Calu3 (cell line): Measurements from ENCODE around the gene PSKH1. TPM values are rescaled to one million over a fixed set of nuclear protein-coding genes. Genes with fewer than 3 reads are reported as not detected.

Experiments used
- BruUV-seq: library from RNA; stranded (reverse); fragments of 400-500 nt; replicated peaks from 2 replicates; lab custom pipeline; 2021; lab: Mats Ljungman, UMichigan
- CTCF ChIA-PET: fragments of 300-600 bp; sonication (Branson Sonifier 250); formaldehyde crosslinking; loops from one replicate; lab custom pipeline; 2022; ENCODE audit warnings: antibody characterized with exemption; lab: Charles Lee
- DNase-seq: peaks from one replicate; pipeline ENCODE4 v3.0.0; 2022
- H3K27ac Mint-ChIP-seq: one replicate; pipeline ENCODE4 v1.8.0; 2022; ENCODE audit warnings: mixed read lengths; ENCODE audit not compliant: unreplicated experiment
- H3K27me3 Mint-ChIP-seq: one replicate; pipeline ENCODE4 v1.8.0; 2022; ENCODE audit warnings: mixed read lengths; ENCODE audit not compliant: unreplicated experiment
- H3K36me3 Mint-ChIP-seq: one replicate; pipeline ENCODE4 v1.8.0; 2022; ENCODE audit warnings: mild to moderate bottlenecking, moderate library complexity, mixed read lengths; ENCODE audit not compliant: insufficient read depth, unreplicated experiment
- H3K4me1 Mint-ChIP-seq: one replicate; pipeline ENCODE4 v1.8.0; 2022; ENCODE audit warnings: mild to moderate bottlenecking, low read depth, mixed read lengths; ENCODE audit not compliant: unreplicated experiment
- H3K4me3 Mint-ChIP-seq: one replicate; pipeline ENCODE4 v1.8.0; 2022; ENCODE audit warnings: mild to moderate bottlenecking, low read depth, moderate library complexity, mixed read lengths; ENCODE audit not compliant: unreplicated experiment
- H3K9me3 Mint-ChIP-seq: one replicate; pipeline ENCODE4 v1.8.0; 2022; ENCODE audit warnings: low read depth, mixed read lengths; ENCODE audit not compliant: unreplicated experiment
- intact Hi-C: fragments of 100-400 bp; cut with micrococcal nuclease; formaldehyde crosslinking; loops from one replicate; pipeline ENCODE4 v1.10.0; 2022; ENCODE audit not compliant: unreplicated experiment
- total RNA-seq: library from RNA; stranded (reverse); gene quantifications from 2 replicates; pipeline ENCODE4 v1.2.3, GENCODE V29; 2022
- TF ChIP-seq, protein P1 (sequence below): fragments of 200-600 bp; IDR thresholded peaks from one replicate; pipeline ENCODE4 v1.8.0; 2022; ENCODE audit warnings: antibody characterized with exemption; ENCODE audit not compliant: unreplicated experiment

Gene PSKH1
- total RNA-seq, 1 experiment from 2014 or later: 41.7 TPM

DNA sequence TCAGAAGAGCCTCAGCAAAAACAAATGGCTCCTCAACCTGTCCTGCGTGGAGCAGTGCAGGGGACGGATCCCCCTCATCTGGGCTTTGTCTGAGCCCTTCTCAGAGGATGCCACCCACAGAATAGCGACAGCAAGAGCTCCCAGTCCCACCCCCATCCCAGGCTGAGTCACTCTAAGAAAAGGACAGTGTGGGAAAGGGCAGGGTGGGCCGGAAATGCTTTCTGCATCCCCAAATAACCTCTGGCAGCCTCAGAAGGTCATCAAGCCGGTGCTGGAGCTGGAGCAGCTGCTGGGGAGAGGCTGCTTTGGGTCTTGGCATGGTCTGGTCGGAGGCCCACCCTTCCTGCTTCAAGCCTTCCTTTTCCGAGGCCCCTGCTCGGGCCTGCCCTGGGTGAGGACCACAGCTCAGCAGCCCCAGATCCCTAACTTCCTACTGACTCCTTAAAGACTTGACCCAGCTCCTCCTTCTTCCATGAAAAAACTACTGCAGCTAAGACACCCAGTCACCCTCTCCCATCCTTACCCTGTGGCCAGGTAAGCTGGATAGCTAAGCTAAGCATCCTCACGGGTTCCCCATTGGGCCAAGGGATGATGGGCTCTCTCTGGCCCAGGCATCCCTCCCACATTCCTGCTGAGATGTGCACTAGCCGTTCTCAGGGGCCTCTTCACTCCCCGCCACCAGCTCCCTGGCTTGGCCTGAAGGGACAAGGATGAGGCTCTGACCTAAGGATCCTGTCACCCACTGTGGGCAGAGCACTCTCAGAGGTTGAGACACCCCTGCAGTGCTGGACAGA is 66.7 kb downstream of the PSKH1 start:
- TF ChIP-seq, protein P1, sequence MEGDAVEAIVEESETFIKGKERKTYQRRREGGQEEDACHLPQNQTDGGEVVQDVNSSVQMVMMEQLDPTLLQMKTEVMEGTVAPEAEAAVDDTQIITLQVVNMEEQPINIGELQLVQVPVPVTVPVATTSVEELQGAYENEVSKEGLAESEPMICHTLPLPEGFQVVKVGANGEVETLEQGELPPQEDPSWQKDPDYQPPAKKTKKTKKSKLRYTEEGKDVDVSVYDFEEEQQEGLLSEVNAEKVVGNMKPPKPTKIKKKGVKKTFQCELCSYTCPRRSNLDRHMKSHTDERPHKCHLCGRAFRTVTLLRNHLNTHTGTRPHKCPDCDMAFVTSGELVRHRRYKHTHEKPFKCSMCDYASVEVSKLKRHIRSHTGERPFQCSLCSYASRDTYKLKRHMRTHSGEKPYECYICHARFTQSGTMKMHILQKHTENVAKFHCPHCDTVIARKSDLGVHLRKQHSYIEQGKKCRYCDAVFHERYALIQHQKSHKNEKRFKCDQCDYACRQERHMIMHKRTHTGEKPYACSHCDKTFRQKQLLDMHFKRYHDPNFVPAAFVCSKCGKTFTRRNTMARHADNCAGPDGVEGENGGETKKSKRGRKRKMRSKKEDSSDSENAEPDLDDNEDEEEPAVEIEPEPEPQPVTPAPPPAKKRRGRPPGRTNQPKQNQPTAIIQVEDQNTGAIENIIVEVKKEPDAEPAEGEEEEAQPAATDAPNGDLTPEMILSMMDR: no peak
- no peaks in the 10 kb centered on the region for H3K9me3 Mint-ChIP-seq
- BruUV-seq: no TSS peak
- CTCF ChIA-PET: no interaction called here
- no peak for DNase-seq
- no peaks in the 10 kb centered on the region for H3K27me3 Mint-ChIP-seq
- no peaks in the 10 kb centered on the region for H3K4me1 Mint-ChIP-seq
- intact Hi-C loops: no loop called here
- no peak overlapping the region for H3K4me3 Mint-ChIP-seq
- H3K36me3 Mint-ChIP-seq: peaks cover 6% of the 10 kb centered on the region
- no peak overlapping the region for H3K27ac Mint-ChIP-seq

DNA sequence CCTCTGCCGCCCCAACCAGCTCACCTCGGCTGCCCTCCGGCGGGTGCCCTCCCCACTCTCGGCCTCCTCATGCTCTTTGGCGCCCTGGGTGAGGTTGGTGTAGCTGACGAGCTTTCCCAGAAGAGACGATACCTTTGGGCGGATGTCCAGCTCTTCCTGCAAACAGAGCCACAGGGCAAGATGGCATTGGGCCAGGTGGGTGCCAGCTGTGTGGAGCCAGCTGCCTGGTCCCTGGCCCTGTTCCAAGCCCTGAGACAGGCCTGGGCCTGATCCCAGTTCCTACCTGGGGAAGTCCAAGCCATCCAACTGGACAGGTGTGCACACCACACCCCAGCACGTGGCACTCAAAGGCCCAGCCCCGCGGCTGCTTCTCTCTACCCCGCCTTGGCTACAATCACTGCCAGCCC is 68.5 kb downstream of the PSKH1 start:
- CTCF ChIA-PET: interaction anchor here (0.5 to 1.1 kb wide), 2 partner anchors 79 to 90 kb away, joined by 3 to 5 read pairs; no protein-coding TSS in a partner anchor
- Mint-ChIP-seq H3K4me3 (no peak overlapping the region), H3K27me3 (no peaks in the 10 kb centered on the region), H3K4me1 (no peaks in the 10 kb centered on the region), H3K27ac (no peak overlapping the region), H3K36me3 (peaks cover 9% of the 10 kb centered on the region), H3K9me3 (no peaks in the 10 kb centered on the region)
- no TSS peak for BruUV-seq
- TF ChIP-seq, protein P1: no peak
- intact Hi-C loops: no loop called here
- DNase-seq: peak; percentile 45

DNA sequence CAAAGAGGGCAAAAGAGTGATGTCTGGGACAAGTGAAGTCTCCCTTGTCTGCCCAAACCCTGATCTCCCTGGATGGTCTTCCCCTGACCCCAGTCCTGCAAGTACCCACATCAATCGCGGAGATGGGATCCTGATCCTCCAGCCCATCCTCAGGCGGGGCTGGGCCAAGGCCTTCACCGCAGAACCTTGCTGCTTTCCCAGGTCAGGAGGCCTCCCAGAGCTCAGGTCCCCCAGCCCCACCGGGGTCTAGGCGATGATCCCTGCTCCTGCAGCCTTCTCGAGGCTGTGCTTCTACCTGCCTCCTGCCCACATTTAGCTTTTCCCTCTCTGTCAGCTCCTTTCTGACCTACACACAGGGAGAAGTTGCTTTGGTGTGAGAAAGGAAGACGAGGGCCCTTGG is 69.1 kb downstream of the PSKH1 start:
- Mint-ChIP-seq H3K4me3 (no peak overlapping the region), H3K27ac (no peak overlapping the region), H3K9me3 (no peaks in the 10 kb centered on the region), H3K4me1 (peaks cover 4% of the 10 kb centered on the region), H3K27me3 (no peaks in the 10 kb centered on the region), H3K36me3 (peaks cover 13% of the 10 kb centered on the region)
- TF ChIP-seq, protein P1: no peak
- DNase-seq: no peak
- intact Hi-C loops: no loop called here
- CTCF ChIA-PET: no interaction called here
- BruUV-seq: no TSS peak

DNA sequence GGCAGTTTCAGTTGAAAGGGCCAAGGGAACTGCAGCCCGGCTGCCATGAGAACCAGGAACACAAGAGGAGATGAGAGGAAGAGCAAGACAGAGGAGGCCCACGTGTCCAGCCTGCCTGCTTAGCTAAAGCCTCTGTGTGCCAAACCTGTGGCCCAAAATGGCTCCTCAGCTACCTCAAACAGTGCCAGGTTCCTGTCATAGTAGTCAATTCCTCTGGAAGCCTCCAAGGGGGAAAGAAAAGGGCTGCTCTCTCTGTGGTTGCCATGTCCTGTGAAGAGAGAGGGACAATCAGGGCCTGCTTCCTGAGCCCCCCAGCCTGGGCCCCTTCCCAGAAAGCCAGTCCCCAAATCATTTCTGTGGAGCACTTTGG is 70.2 kb downstream of the PSKH1 start:
- DNase-seq: no peak
- intact Hi-C loops: no loop called here
- peaks cover 10% of the 10 kb centered on the region for H3K4me1 Mint-ChIP-seq
- H3K4me3 Mint-ChIP-seq: no peak overlapping the region
- no peaks in the 10 kb centered on the region for H3K9me3 Mint-ChIP-seq
- TF ChIP-seq, protein P1: no peak
- no TSS peak for BruUV-seq
- peaks cover 24% of the 10 kb centered on the region for H3K36me3 Mint-ChIP-seq
- H3K27me3 Mint-ChIP-seq: no peaks in the 10 kb centered on the region
- CTCF ChIA-PET: no interaction called here
- no peak overlapping the region for H3K27ac Mint-ChIP-seq
